Measurements from ENCODE around the gene DYNC1I1. TPM values are rescaled to one million over a fixed set of nuclear protein-coding genes. Genes with fewer than 3 reads are reported as not detected.

Gene DYNC1I1
- polyA plus RNA-seq, 1 donor from 2014 or later, result not detected

GRCh38 chr7:96089511-96089910 is 317.2 kb downstream of the DYNC1I1 start:
- Mint-ChIP-seq H3K4me3 (no peak overlapping the region), H3K27ac (no peak overlapping the region), H3K4me1 (no peaks in the 10 kb centered on the region), H3K27me3 (peaks cover 6% of the 10 kb centered on the region), H3K36me3 (no peaks in the 10 kb centered on the region), H3K9me3 (no peaks in the 10 kb centered on the region)

GRCh38 chr7:96090756-96091155 is 318.4 kb downstream of the DYNC1I1 start:
- no peak overlapping the region for H3K4me3 Mint-ChIP-seq
- no peak overlapping the region for H3K27ac Mint-ChIP-seq
- no peaks in the 10 kb centered on the region for H3K4me1 Mint-ChIP-seq
- H3K9me3 Mint-ChIP-seq, result no peaks in the 10 kb centered on the region
- H3K27me3 Mint-ChIP-seq, result peaks cover 6% of the 10 kb centered on the region
- no peaks in the 10 kb centered on the region for H3K36me3 Mint-ChIP-seq

GRCh38 chr7:96093435-96093834 is 321.1 kb downstream of the DYNC1I1 start:
- H3K27me3 Mint-ChIP-seq, result peaks cover 7% of the 10 kb centered on the region
- peaks cover 0 to under 1% (median 0%) of the 10 kb centered on the region in 3 donors for H3K9me3 Mint-ChIP-seq
- H3K4me1 Mint-ChIP-seq, result no peaks in the 10 kb centered on the region

GRCh38 chr7:96097835-96098234 is 325.5 kb downstream of the DYNC1I1 start:
- Mint-ChIP-seq H3K4me1 (no peaks in the 10 kb centered on the region), H3K27me3 (peaks cover 1% of the 10 kb centered on the region), H3K27ac (no peak overlapping the region)

More at GRCh38 chr7:96093435-96093834, 321.1 kb downstream of the DYNC1I1 start:
- Mint-ChIP-seq H3K27ac (no peak overlapping the region), H3K4me3 (no peak overlapping the region), H3K36me3 (no peaks in the 10 kb centered on the region)

GRCh38 chr7:96100737-96101136 is 328.4 kb downstream of the DYNC1I1 start:
- Mint-ChIP-seq H3K27me3 (peaks cover 1% of the 10 kb centered on the region), H3K27ac (no peak overlapping the region)

More at GRCh38 chr7:96097835-96098234, 325.5 kb downstream of the DYNC1I1 start:
- no peak overlapping the region for H3K4me3 Mint-ChIP-seq
- peaks cover 2 to 12% (median 6%) of the 10 kb centered on the region in 3 donors for H3K9me3 Mint-ChIP-seq
- H3K36me3 Mint-ChIP-seq, result no peaks in the 10 kb centered on the region

GRCh38 chr7:96102096-96102811 is 329.9 kb downstream of the DYNC1I1 start:
- H3K36me3 Mint-ChIP-seq, result no peaks in the 10 kb centered on the region
- H3K27ac Mint-ChIP-seq, result no peak overlapping the region
- peaks cover 2 to 12% (median 6%) of the 10 kb centered on the region in 3 donors for H3K9me3 Mint-ChIP-seq
- H3K4me1 Mint-ChIP-seq, result no peaks in the 10 kb centered on the region
- H3K27me3 Mint-ChIP-seq, result peaks cover 1% of the 10 kb centered on the region
- H3K4me3 Mint-ChIP-seq, result no peak overlapping the region

More at GRCh38 chr7:96100737-96101136, 328.4 kb downstream of the DYNC1I1 start:
- no peaks in the 10 kb centered on the region for H3K36me3 Mint-ChIP-seq
- no peak overlapping the region for H3K4me3 Mint-ChIP-seq
- H3K4me1 Mint-ChIP-seq, result no peaks in the 10 kb centered on the region
- H3K9me3 Mint-ChIP-seq, result peaks cover 2 to 12% (median 6%) of the 10 kb centered on the region in 3 donors

GRCh38 chr7:96104984-96105383 is 332.6 kb downstream of the DYNC1I1 start:
- Mint-ChIP-seq H3K27ac (no peak overlapping the region), H3K27me3 (no peaks in the 10 kb centered on the region), H3K36me3 (no peaks in the 10 kb centered on the region), H3K4me1 (peaks cover 0 to 1% (median 0%) of the 10 kb centered on the region in 3 donors), H3K4me3 (no peak overlapping the region), H3K9me3 (peaks cover 0 to 6% (median 0%) of the 10 kb centered on the region in 3 donors)

- Mint-ChIP-seq H3K4me1 (peaks cover 0 to 1% (median 0%) of the 10 kb centered on the region in 3 donors), H3K36me3 (peaks cover 2% of the 10 kb centered on the region), H3K9me3 (peaks cover 0 to 7% (median 0%) of the 10 kb centered on the region in 3 donors), H3K4me3 (no peak overlapping the region), H3K27me3 (peaks cover 2% of the 10 kb centered on the region), H3K27ac (no peak overlapping the region)
Measured at GRCh38 chr7:96111405-96111804, 339.1 kb downstream of the DYNC1I1 start.

GRCh38 chr7:96114190-96114589 is 341.8 kb downstream of the DYNC1I1 start:
- peaks cover 0 to 7% (median 0%) of the 10 kb centered on the region in 3 donors for H3K9me3 Mint-ChIP-seq
- no peak overlapping the region for H3K27ac Mint-ChIP-seq
- H3K4me1 Mint-ChIP-seq, result no peaks in the 10 kb centered on the region
- peaks cover 2% of the 10 kb centered on the region for H3K27me3 Mint-ChIP-seq
- H3K4me3 Mint-ChIP-seq, result no peak overlapping the region
- peaks cover 2% of the 10 kb centered on the region for H3K36me3 Mint-ChIP-seq

- Mint-ChIP-seq H3K9me3 (peaks cover 0 to 6% (median 0%) of the 10 kb centered on the region in 3 donors), H3K4me3 (no peak overlapping the region), H3K4me1 (no peaks in the 10 kb centered on the region), H3K36me3 (no peaks in the 10 kb centered on the region), H3K27me3 (peaks cover 2% of the 10 kb centered on the region), H3K27ac (no peak overlapping the region)
Measured at GRCh38 chr7:96116173-96116572, 343.8 kb downstream of the DYNC1I1 start.

GRCh38 chr7:96118449-96119001 is 346.2 kb downstream of the DYNC1I1 start:
- Mint-ChIP-seq H3K4me1 (no peaks in the 10 kb centered on the region), H3K36me3 (peaks cover 5% of the 10 kb centered on the region), H3K27ac (no peak overlapping the region), H3K4me3 (no peak overlapping the region), H3K27me3 (no peaks in the 10 kb centered on the region), H3K9me3 (no peaks in the 10 kb centered on the region)

- Mint-ChIP-seq H3K9me3 (no peaks in the 10 kb centered on the region), H3K27me3 (no peaks in the 10 kb centered on the region), H3K36me3 (peaks cover 11% of the 10 kb centered on the region), H3K4me1 (no peaks in the 10 kb centered on the region), H3K27ac (no peak overlapping the region), H3K4me3 (no peak overlapping the region)
Measured at GRCh38 chr7:96120445-96121225, 348.3 kb downstream of the DYNC1I1 start.

GRCh38 chr7:96121752-96122151 is 349.4 kb downstream of the DYNC1I1 start:
- Mint-ChIP-seq H3K27ac (no peak overlapping the region), H3K9me3 (no peaks in the 10 kb centered on the region), H3K4me3 (no peak overlapping the region), H3K27me3 (no peaks in the 10 kb centered on the region), H3K4me1 (no peaks in the 10 kb centered on the region), H3K36me3 (peaks cover 14% of the 10 kb centered on the region)

- Mint-ChIP-seq H3K27me3 (no peaks in the 10 kb centered on the region), H3K36me3 (peaks cover 15% of the 10 kb centered on the region), H3K4me1 (no peaks in the 10 kb centered on the region), H3K9me3 (no peaks in the 10 kb centered on the region), H3K4me3 (no peak overlapping the region), H3K27ac (no peak overlapping the region)
Measured at GRCh38 chr7:96122746-96123145, 350.4 kb downstream of the DYNC1I1 start.

- no peak overlapping the region for H3K27ac Mint-ChIP-seq
- H3K27me3 Mint-ChIP-seq, result no peaks in the 10 kb centered on the region
- H3K9me3 Mint-ChIP-seq, result peaks cover 0 to 2% (median 0%) of the 10 kb centered on the region in 3 donors
- H3K36me3 Mint-ChIP-seq, result peaks cover 17% of the 10 kb centered on the region
- no peaks in the 10 kb centered on the region for H3K4me1 Mint-ChIP-seq
- H3K4me3 Mint-ChIP-seq, result no peak overlapping the region
Measured at GRCh38 chr7:96126382-96126781, 354.0 kb downstream of the DYNC1I1 start.

Data from IgD-negative memory B cell (primary cell).